ENCODE results near the gene HNRNPLL. TPM values are rescaled to one million over a fixed set of nuclear protein-coding genes. Genes with fewer than 3 reads are reported as not detected.

The HNRNPLL gene
- total and polyA plus RNA-seq, 2 of the 8 experiments (the other 6 are each of a cell fraction or from before 2014, with no cell fraction given): 18.6 to 69.3 TPM

- Histone ChIP-seq H4K91ac (replicated peaks; ENCODE audit: insufficient read length, low read length) (no peak overlapping the region), H4K5ac (ENCODE audit: insufficient read length, low read depth, low read length) (no peak overlapping the region), H4K20me1 (replicated peaks in 1 of 2; ENCODE audit: control insufficient read depth in 1 of 2, insufficient read depth in 2 of 2, low read length in 2 of 2) (peaks cover 0 to 7% of the 10 kb centered on the region in 2 experiments), H3K9me3 (ENCODE audit: insufficient read depth in 2 of 2, low read depth in 1 of 2, low read length in 1 of 2) (no peaks in the 10 kb centered on the region), H2BK20ac (ENCODE audit: low read length) (no peak overlapping the region), H3K4me1 (replicated peaks in 1 of 4; ENCODE audit: control insufficient read depth in 3 of 4, insufficient read depth in 4 of 4, low read length in 3 of 4) (peaks cover 0 to 13% (median 2%) of the 10 kb centered on the region in 4 experiments; a peak in 4 of 7 replicates), H2AK5ac (ENCODE audit: low read depth, low read length) (no peak overlapping the region), H3K27ac (ENCODE audit: low read depth, low read length) (no peak overlapping the region), H3K18ac (ENCODE audit: extremely low read depth, low read length) (no peak overlapping the region), H3K23me2 (ENCODE audit: low read depth, low read length) (no peaks in the 10 kb centered on the region), H3K4me3 (ENCODE audit: extremely low read depth in 1 of 4, insufficient read depth in 2 of 4, low read depth in 3 of 4, low read length in 4 of 4) (no peak overlapping the region), H3K27me3 (replicated peaks in 1 of 4; ENCODE audit: control insufficient read depth in 3 of 4, extremely low read depth in 1 of 4, insufficient read depth in 3 of 4, low read length in 3 of 4) (no peaks in the 10 kb centered on the region), H2BK5ac (ENCODE audit: low read depth, low read length) (no peak overlapping the region; the same call in 1 of the 2 replicates), H4K8ac (ENCODE audit: extremely low read depth, insufficient read depth, low read length) (no peak overlapping the region; the same call in 1 of the 2 replicates), H3K56ac (replicated peaks; ENCODE audit: insufficient read length, low read depth, low read length) (no peak overlapping the region), H2BK120ac (replicated peaks; ENCODE audit: low read depth, low read length) (no peak overlapping the region), H2BK12ac (ENCODE audit: low read depth, low read length) (no peak overlapping the region), H3K14ac (ENCODE audit: insufficient read length) (no peak overlapping the region), H3K9ac (replicated peaks in 1 of 4; ENCODE audit: extremely low read depth in 1 of 4, low read depth in 3 of 4, low read length in 3 of 4) (no peak overlapping the region), H3K79me1 (ENCODE audit: low read depth, low read length) (no peaks in the 10 kb centered on the region), H2BK15ac (ENCODE audit: low read length) (no peak overlapping the region), H2AFZ (ENCODE audit: low read length) (no peak overlapping the region), H3K4ac (replicated peaks; ENCODE audit: insufficient read length, low read depth, low read length) (no peak overlapping the region), H3K23ac (ENCODE audit: insufficient read length) (no peak overlapping the region), H3K79me2 (ENCODE audit: control insufficient read depth in 1 of 2, insufficient read depth in 2 of 2, low read length in 2 of 2) (peaks cover 0 to 37% of the 10 kb centered on the region in 2 experiments; a peak in 3 of 4 replicates), H3K36me3 (ENCODE audit: control insufficient read depth in 2 of 4, insufficient read depth in 4 of 4, low read length in 3 of 4) (peaks cover 3 to 54% (median 9%) of the 10 kb centered on the region in 4 experiments; a peak in 6 of 8 replicates), H3K4me2 (ENCODE audit: insufficient read depth in 1 of 2, low read depth in 2 of 2, low read length in 2 of 2) (no peak overlapping the region)
- POLR2A ChIA-PET (ENCODE audit: partially characterized antibody): interaction anchor here (0.6 to 4.5 kb wide), 14 partner anchors 13 to 237 kb away, joined by 3 to 33 read pairs (median 5); partner anchors contain the start of genes HNRNPLL and SRSF7
- DNase-seq (ENCODE audit: low read depth in 1 of 2, low spot score in 2 of 2) (no peak), FAIRE-seq (peak; percentile 74)
- CTCF ChIA-PET (ENCODE audit: partially characterized antibody): interaction anchor here (0.6 to 10.6 kb wide), 43 partner anchors 9 to 1399 kb away, joined by 3 to 119 read pairs (median 5); partner anchors contain the start of gene HNRNPLL
- TF ChIP-seq POLR2A (IDR thresholded peaks at IDR 0.05; ENCODE audit: control extremely low read depth in 1 of 2, low read depth in 2 of 2, low read length in 2 of 2): peak in 1 of 2 experiments; percentile 4; a peak in 1 of 3 replicates
- TF ChIP-seq TEAD4 (IDR thresholded peaks at IDR 0.05; ENCODE audit: low read depth, low read length): peak; percentile 60; the same call in 1 of the 2 replicates
- peak; percentile 75 to 78 for TF ChIP-seq RAD21 (IDR thresholded peaks at IDR 0.05 in 1 of 2, conservative IDR thresholded peaks at IDR 0.05 in 1 of 2; ENCODE audit: low read depth in 2 of 2, low read length in 2 of 2)
- TF ChIP-seq CHD1 (IDR thresholded peaks at IDR 0.05; ENCODE audit: low read depth, low read length): no peak
- peak in 2 of 3 experiments; percentile 57 to 68; a peak in 3 of 4 replicates for TF ChIP-seq CTCF (IDR thresholded peaks at IDR 0.05; ENCODE audit: control extremely low read depth in 1 of 3, insufficient read depth in 1 of 3, low read depth in 1 of 3, low read length in 3 of 3)
- 70% methylated on average over 9 of the region's 9 CpGs; no CpG with 5 or more reads in 1 of the 2 experiments for WGBS, 2 experiments (ENCODE audit: extremely low coverage in 1 of 2, insufficient coverage in 1 of 2, insufficient read length in 1 of 2, insufficient replicate concordance in 2 of 2, low coverage in 1 of 2, low lambda C conversion rate in 2 of 2, missing lambda C conversion rate in 1 of 2)
These were observed 21.3 kb downstream of the HNRNPLL start for GRCh38 chr2:38581193-38582147.

Measured in H1 (cell line).